Measurements from ENCODE around the gene TLE2.

DNA sequence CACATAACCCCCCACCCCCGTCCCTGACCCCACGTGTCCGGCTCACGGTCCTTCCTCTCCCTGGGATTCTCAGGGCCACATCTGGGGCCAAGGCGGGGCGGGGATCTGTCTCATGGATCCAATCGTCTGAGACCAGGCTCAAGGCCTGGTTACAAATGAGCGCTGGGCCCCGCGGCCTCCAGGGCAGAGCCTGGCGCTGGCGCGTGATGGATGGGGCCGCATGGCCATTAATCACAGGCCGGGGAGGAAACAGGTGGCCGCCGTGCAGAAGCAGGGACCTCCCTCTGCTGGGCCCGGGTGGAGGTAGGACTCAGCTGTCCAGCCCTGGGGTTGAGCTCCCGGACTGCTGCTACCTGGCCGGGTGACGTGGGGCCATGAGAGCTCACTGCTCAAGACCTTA lies 39.0 kb upstream of the TLE2 start:
- no peak for TF ChIP-seq CHD2 (IDR thresholded peaks at IDR 0.05; ENCODE audit: low read length, partially characterized antibody)
- TF ChIP-seq SMC3 (IDR thresholded peaks at IDR 0.05; ENCODE audit: low read depth, low read length) = no peak
- TF ChIP-seq EZH2phosphoT487 (IDR thresholded peaks at IDR 0.05; ENCODE audit: borderline replicate concordance, low read depth) = no peak
- TF ChIP-seq, protein P1, sequence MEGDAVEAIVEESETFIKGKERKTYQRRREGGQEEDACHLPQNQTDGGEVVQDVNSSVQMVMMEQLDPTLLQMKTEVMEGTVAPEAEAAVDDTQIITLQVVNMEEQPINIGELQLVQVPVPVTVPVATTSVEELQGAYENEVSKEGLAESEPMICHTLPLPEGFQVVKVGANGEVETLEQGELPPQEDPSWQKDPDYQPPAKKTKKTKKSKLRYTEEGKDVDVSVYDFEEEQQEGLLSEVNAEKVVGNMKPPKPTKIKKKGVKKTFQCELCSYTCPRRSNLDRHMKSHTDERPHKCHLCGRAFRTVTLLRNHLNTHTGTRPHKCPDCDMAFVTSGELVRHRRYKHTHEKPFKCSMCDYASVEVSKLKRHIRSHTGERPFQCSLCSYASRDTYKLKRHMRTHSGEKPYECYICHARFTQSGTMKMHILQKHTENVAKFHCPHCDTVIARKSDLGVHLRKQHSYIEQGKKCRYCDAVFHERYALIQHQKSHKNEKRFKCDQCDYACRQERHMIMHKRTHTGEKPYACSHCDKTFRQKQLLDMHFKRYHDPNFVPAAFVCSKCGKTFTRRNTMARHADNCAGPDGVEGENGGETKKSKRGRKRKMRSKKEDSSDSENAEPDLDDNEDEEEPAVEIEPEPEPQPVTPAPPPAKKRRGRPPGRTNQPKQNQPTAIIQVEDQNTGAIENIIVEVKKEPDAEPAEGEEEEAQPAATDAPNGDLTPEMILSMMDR (IDR thresholded peaks at IDR 0.05) = no peak
- TF ChIP-seq RXRA (IDR thresholded peaks at IDR 0.05; ENCODE audit: borderline replicate concordance, low read depth) = no peak
- TF ChIP-seq POLR2AphosphoS5 (IDR thresholded peaks at IDR 0.05; ENCODE audit: low read depth, low read length) = no peak
- no peak for TF ChIP-seq ELF1 (IDR thresholded peaks at IDR 0.05)
- TF ChIP-seq RFX5 (IDR thresholded peaks at IDR 0.05; ENCODE audit: low read length) = no peak
- TF ChIP-seq, protein P2, sequence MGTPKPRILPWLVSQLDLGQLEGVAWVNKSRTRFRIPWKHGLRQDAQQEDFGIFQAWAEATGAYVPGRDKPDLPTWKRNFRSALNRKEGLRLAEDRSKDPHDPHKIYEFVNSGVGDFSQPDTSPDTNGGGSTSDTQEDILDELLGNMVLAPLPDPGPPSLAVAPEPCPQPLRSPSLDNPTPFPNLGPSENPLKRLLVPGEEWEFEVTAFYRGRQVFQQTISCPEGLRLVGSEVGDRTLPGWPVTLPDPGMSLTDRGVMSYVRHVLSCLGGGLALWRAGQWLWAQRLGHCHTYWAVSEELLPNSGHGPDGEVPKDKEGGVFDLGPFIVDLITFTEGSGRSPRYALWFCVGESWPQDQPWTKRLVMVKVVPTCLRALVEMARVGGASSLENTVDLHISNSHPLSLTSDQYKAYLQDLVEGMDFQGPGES (IDR thresholded peaks at IDR 0.05; ENCODE audit: low read depth, low read length) = no peak
- TF ChIP-seq, protein P3, sequence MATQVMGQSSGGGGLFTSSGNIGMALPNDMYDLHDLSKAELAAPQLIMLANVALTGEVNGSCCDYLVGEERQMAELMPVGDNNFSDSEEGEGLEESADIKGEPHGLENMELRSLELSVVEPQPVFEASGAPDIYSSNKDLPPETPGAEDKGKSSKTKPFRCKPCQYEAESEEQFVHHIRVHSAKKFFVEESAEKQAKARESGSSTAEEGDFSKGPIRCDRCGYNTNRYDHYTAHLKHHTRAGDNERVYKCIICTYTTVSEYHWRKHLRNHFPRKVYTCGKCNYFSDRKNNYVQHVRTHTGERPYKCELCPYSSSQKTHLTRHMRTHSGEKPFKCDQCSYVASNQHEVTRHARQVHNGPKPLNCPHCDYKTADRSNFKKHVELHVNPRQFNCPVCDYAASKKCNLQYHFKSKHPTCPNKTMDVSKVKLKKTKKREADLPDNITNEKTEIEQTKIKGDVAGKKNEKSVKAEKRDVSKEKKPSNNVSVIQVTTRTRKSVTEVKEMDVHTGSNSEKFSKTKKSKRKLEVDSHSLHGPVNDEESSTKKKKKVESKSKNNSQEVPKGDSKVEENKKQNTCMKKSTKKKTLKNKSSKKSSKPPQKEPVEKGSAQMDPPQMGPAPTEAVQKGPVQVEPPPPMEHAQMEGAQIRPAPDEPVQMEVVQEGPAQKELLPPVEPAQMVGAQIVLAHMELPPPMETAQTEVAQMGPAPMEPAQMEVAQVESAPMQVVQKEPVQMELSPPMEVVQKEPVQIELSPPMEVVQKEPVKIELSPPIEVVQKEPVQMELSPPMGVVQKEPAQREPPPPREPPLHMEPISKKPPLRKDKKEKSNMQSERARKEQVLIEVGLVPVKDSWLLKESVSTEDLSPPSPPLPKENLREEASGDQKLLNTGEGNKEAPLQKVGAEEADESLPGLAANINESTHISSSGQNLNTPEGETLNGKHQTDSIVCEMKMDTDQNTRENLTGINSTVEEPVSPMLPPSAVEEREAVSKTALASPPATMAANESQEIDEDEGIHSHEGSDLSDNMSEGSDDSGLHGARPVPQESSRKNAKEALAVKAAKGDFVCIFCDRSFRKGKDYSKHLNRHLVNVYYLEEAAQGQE (IDR thresholded peaks at IDR 0.05; ENCODE audit: low read depth, low read length) = no peak
- TF ChIP-seq GATA2 (CRISPR knock-in tag; IDR thresholded peaks at IDR 0.05) = no peak
- TF ChIP-seq RAD21 (IDR thresholded peaks at IDR 0.05; ENCODE audit: low read length) = no peak
- no peak for TF ChIP-seq TAF1 (IDR thresholded peaks at IDR 0.05; ENCODE audit: borderline replicate concordance, low read depth, low read length)
